RCC 7860 (cell line): ENCODE results near the gene AMT.
"Not testable (repeated sequence)": the region's sequence is repeated elsewhere in the genome, so short reads cannot be mapped to it uniquely, and the experiment has no call there.

Source experiments
- DNase-seq: peaks from one replicate; pipeline ENCODE4 v3.0.0-alpha.2; 2015; ENCODE audit warnings: low spot score
- FAIRE-seq: peaks from 2 replicates; lab custom pipeline; 2012; peaks lifted over from hg19 to GRCh38; lab: Jason Lieb, UNC

The AMT gene

GRCh38 chr3:49427586-49427985 is 5.3 kb upstream of the AMT start:
- DNase-seq (no peak), FAIRE-seq (no peak)

GRCh38 chr3:49424816-49425215 is 2.5 kb upstream of the AMT start:
- no peak for FAIRE-seq

GRCh38 chr3:49421890-49422378 is 339 bp downstream of the AMT start:
- FAIRE-seq (no peak), DNase-seq (no peak)

More at GRCh38 chr3:49424816-49425215, 2.5 kb upstream of the AMT start:
- DNase-seq = no peak

GRCh38 chr3:49417516-49418120 is 4.7 kb downstream of the AMT start:
- no peak for DNase-seq
- no peak for FAIRE-seq

- no peak for DNase-seq
- no peak for FAIRE-seq
Observed at GRCh38 chr3:49416867-49417266, 5.4 kb downstream of the AMT start.

GRCh38 chr3:49415931-49416601 is 6.2 kb downstream of the AMT start:
- FAIRE-seq = no peak
- DNase-seq = no peak

GRCh38 chr3:49414753-49415152 is 7.5 kb downstream of the AMT start:
- no peak for DNase-seq
- FAIRE-seq = no peak

- no peak for FAIRE-seq
- DNase-seq = no peak
Observed at GRCh38 chr3:49413338-49413734, 8.9 kb downstream of the AMT start.

GRCh38 chr3:49412632-49413337 is 9.5 kb downstream of the AMT start:
- no peak for FAIRE-seq
- DNase-seq = no peak

GRCh38 chr3:49411968-49412631 is 10.2 kb downstream of the AMT start, which contains the start of the genes RHOA and TCTA:
Gene RHOA, minus strand, starts transcription at chr3:49411976. Its CDS starts 36,387 bp downstream, at chr3:49375589.
Gene TCTA, plus strand, starts transcription at chr3:49412423. Its CDS starts 4 bp downstream, at chr3:49412427.
- DNase-seq (peak; percentile 99), FAIRE-seq (peak; percentile 80)

- no peak for DNase-seq
- FAIRE-seq = no peak
Observed at GRCh38 chr3:49411535-49411967, 10.7 kb downstream of the AMT start.

GRCh38 chr3:49410846-49411534 is 11.3 kb downstream of the AMT start:
- DNase-seq = no peak
- no peak for FAIRE-seq

GRCh38 chr3:49410066-49410845 is 12.0 kb downstream of the AMT start:
- FAIRE-seq = no peak
- DNase-seq = no peak

- FAIRE-seq = no peak
- no peak for DNase-seq
Observed at GRCh38 chr3:49406571-49407565, 15.4 kb downstream of the AMT start.

- FAIRE-seq, DNase-seq: not testable (repeated sequence)
Observed at GRCh38 chr3:49405570-49405969, 16.7 kb downstream of the AMT start.

GRCh38 chr3:49403891-49404290 is 18.4 kb downstream of the AMT start:
- FAIRE-seq (no peak), DNase-seq (no peak)

- no peak for FAIRE-seq
- DNase-seq = no peak
Observed at GRCh38 chr3:49401766-49402165, 20.5 kb downstream of the AMT start.

GRCh38 chr3:49399461-49399860 is 22.8 kb downstream of the AMT start:
- peak; percentile 11 for FAIRE-seq

GRCh38 chr3:49397470-49397869 is 24.8 kb downstream of the AMT start:
- FAIRE-seq = no peak
- DNase-seq = no peak

More at GRCh38 chr3:49399461-49399860, 22.8 kb downstream of the AMT start:
- DNase-seq = no peak
